HG02938 (cell line): Measurements from ENCODE around the gene LOXHD1.

Experiments
- ATAC-seq: cut with Tn5 transposase; IDR thresholded peaks from one replicate; pipeline ENCODE4 v1.9.1; 2021; ENCODE audit warnings: mild to moderate bottlenecking, moderate library complexity; ENCODE audit not compliant: unreplicated experiment

LOXHD1 gene

DNA sequence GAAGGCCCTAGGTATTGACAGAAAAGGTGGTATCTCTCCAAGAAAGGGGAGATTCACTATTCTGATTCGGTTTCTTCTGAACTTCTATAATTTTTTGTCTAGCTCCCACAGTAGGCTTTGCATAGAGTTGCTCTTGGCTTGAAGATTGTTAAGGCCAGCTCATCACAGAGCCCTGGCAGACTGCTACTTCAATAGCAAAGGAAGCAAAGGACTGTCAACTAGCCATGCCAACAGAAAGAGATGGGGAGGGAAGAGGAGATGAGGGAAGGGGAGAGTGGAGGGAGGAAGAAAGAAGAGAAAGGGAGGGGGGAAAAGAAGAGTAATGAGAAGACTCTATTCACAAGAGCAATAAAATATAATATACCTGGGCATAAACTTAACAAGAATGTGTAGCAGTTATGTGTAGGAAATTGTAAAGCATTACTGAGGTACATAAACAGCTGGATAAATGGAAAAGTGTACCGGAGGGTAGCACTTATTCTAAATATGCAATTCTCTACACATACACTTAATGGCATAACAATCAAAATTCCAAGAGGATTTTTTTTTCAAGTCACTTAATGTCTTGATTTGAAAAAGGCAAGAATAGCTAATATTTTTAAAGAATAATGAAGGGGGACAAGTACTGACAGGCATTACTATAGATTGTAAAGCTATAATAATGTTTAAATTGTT lies 102.5 kb downstream of the LOXHD1 start:
- no peak for ATAC-seq

DNA sequence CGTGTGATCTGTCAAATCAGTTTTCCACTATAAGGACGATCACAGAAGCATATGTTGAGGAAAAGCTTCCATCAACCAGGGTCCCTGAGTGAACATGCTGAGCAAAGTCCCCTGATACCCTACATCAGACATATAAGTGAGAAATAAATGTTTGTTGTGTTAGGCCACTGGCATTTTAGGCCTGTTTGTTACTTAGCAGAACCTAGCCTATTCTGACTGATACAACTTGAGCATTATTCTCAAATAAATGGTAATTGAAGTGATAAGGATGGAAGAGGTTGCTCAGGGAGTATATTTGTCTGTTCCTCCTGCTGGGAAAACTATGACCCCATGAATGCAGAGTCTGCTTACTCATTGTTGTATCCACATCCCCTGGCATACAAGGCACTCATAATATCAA lies 106.4 kb downstream of the LOXHD1 start:
- ATAC-seq: no peak

- ATAC-seq: no peak
These were observed 109.5 kb downstream of the LOXHD1 start for GRCh38 chr18:46547520-46547919.

- no peak for ATAC-seq
These were observed 110.8 kb downstream of the LOXHD1 start for GRCh38 chr18:46546111-46546640.

DNA sequence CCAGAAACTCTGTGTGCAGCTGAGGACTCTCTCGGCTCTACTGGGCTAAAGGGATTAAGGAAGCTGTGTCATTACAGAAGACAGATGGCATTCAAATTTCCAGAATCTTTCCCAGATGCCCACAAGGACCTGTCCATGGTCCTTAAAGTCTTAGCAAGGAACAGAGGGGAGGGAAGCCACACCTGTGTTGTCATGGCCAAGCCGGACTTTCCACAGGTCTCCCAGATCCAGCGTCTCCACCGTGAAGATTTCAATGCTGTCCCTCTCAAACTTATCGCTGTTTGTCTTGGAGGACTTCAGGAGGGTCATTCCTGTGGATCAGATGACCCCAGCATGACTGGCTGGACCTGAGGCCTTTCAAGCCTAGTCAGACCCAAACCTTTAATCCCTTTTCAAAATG lies 114.5 kb downstream of the LOXHD1 start:
- no peak for ATAC-seq

DNA sequence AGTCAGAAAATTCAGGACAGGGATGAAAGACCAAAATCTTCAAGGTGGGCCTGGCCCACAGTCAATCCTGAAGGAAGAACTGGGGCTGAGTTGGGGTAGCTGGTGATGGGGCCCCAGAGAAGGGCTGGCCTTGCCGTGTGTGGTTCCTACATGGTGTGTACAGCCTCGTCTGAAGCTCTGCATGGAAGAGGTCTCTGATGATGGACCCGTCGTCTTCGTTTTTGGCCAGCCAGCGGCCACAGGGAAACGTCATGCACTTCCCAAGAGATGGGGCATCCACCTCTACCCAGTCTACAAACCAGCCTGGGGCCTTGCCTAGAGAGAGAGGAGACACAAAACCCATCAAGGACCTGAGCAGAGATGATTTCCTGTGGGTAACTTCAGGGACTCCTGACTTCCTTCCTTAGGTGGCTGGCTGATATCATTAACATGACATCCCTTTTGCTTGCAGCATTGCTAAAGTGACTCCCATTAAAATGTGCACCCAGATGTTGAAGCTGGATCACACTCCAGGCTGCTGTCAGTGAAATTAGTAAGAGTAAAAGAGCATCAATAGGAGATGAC lies 115.3 kb downstream of the LOXHD1 start:
- no peak for ATAC-seq

DNA sequence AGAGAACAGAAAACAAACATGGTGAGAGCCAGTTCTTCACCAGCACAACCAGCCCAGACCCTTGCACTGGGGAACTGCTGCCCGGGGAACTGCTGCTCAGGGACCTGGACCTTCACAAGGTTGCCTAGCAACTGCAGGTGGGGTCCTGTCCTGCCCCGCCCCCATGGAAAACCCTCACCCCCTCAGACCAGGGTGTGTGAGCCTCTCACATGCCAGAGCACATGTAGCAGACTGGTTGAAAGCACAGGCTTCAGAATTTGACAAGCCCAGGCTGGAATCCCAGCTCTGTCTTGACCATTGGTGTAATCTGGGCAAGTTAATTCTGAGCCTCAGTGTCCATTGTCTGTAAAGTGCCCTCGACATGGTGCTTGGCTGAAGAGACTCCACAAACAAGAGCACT lies 118.6 kb downstream of the LOXHD1 start:
- no peak for ATAC-seq

DNA sequence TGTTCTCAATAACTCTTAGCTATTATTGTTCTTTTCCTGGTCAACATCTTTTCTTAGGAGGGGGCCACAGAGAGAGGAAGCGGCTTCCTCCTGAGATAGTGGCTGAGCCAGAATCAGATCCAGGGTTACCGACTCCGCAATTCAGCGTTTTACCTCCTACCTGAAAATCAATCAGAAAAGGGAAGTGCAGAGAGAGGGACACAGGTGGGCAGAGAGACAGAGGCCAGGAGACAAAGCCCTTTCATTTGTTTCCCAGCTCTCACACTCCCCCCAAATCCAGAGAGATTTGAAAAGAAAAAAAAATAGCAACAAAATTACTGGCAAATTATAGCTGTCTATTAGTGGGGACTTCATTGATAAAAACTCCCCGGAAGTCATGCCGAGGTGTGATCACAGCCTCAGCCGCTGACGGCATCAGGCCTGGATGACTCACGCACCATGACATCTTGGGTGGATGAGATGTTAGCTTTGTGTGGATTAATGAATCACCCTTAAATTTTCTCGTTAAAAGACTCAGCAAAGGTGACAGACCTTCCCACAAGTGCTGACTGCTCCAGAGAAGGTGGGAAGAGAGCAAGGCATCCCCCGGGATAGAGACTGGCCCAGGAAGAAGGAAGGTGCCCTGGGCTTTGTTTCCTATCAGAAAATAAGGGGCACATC lies 120.7 kb downstream of the LOXHD1 start:
- no peak for ATAC-seq

DNA sequence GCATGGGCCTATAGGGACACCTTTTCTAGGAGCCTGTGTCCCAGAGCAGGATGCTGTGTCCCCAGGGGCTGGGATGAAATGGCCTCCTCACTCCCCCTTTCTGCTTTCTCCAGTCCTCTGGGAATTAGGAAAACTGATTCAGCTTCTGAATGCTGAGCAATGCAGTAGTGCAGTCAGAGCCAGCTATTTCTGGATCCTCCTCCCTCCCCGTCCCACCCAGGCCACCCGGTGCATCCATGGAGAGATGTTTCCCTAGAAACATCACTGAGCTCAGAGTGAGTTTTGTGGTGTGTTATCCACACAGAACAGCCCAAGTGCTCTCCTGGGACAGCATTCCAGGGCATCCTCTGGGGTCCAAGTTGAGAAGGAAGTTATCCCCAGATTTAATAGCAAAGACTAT lies 125.5 kb downstream of the LOXHD1 start:
- ATAC-seq: no peak

DNA sequence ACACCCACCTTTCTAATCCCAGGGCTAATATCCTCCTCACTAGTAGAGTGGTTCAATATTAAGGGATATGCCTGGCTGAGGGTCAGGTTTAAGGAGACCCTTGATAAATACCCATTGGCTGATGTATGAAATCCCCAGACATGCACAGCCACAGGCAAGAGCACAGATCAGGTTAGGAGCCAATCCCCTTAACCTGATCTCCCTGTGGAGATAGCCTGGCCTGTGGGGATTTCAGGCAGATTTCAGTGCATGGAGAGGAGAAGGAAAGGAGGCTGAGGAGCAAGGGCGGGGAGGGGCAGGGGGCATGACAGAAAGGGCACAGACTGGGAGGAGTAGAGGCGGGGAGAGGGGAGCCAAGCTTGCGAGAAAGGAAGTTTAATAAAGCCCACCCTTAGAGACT lies 129.0 kb downstream of the LOXHD1 start:
- ATAC-seq: no peak

DNA sequence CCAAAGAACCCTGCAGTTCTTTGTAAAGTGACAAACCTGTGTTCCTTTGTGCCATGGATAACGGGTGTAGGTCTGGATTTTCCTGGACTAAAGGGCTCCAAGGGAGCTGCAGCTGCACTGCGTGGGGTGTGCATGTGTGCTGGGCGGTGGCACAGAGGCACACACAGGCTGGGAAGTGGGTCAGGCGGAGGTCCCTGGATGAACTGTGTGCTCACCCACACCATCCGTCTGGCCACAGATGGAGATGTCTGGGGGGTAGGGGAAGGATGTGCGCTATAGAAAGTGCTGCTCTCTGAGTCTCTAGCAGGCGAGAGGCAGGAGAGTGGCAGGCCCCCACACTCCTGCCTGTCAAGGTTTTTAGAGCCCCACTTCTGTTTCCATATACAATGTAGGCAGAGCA lies 137.2 kb downstream of the LOXHD1 start:
- ATAC-seq: no peak

GRCh38 chr18:46518438-46518837 lies 138.6 kb downstream of the LOXHD1 start:
- ATAC-seq: no peak

- ATAC-seq: no peak
These were observed 140.5 kb downstream of the LOXHD1 start for GRCh38 chr18:46516555-46516954.

DNA sequence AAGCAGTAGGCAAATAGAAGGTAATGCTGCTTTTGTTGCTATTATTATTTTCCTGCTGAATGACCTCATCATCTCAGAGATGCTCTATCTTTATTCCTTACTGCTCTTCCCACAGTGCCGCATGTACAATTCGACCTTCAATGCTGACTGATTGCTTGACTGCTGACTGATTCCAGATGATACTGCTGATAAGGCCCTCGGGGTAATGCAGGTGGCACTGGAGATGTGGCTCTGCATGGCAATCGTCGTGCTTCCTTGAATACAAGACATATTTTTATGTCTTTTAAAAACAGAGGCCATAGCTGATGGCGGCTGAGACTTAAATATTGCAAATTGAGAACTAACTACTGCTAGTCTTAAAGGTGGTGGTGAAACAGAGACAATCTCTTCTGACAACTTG lies 146.6 kb downstream of the LOXHD1 start:
- no peak for ATAC-seq

GRCh38 chr18:46509530-46509929 lies 147.5 kb downstream of the LOXHD1 start:
- no peak for ATAC-seq

GRCh38 chr18:46506974-46507586 lies 149.9 kb downstream of the LOXHD1 start:
- ATAC-seq: no peak

DNA sequence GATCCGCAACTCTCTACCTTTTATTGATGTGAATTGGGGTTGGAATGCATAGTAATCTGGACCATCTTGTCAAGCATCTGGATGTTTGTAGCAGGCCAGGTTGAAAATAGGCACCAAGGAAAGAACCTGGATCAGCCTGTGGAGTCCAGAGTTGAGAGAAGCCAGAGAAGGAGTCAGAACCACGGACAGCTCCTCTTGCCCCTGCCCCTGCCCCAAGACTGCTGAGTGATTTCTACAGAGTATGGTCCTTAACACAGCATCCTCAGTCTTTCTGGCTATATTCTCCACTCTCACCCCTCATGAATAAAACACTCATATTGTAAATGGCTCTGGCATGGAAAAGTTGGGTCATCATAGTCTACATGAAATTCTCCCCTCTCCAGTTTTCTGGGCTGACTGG lies 154.6 kb downstream of the LOXHD1 start:
- ATAC-seq: no peak

GRCh38 chr18:46497129-46497528 lies 159.9 kb downstream of the LOXHD1 start:
- no peak for ATAC-seq

GRCh38 chr18:46488471-46489213 lies 168.4 kb downstream of the LOXHD1 start:
- ATAC-seq: no peak

DNA sequence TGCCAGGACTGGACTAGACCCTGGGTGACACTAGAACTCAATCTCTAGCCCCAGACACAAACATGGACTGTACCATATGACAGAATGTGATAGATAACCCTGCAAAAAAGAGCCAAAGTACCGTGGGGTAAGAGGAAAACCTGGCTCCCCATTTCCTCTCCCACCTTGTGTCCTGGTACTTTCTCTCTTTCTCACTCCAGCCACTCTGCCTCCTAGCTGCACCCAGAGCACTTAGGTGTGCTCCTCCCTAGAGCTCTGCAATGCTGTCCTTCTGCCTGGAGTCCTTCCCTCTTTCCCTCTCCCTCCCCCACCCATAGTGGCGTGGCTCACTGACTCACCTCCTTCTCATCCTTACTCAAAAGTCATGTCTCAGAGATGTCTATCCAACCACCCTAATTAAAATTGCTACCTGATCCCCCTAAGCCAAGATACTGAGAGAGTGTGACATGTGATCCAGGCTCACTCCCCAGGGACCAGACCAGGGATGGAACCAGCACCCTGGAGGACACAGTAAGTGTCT lies 171.3 kb downstream of the LOXHD1 start:
- ATAC-seq: no peak

DNA sequence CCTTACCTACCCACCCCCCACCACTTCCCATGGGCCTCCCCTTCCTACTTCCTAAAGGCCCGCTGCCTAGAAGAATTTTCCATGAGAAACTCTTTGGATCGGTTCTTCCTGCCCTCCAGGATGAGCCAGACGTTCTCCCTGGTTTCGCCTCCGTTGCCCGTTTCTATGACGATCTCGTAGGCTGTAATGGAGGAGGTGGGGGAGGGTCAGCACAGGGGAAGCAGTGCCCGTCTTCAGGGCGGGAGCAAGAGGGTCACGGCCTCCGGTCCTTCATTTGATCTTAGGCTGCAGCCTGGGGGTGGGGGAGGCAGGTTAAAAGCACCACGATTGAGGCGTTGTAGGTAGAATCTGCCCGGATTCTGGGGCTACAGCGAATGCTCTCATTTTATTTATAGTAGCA lies 172.0 kb downstream of the LOXHD1 start:
- no peak for ATAC-seq
